Panc1 (cell line): Measurements from ENCODE around the gene QRFP. TPM values are rescaled to one million over a fixed set of nuclear protein-coding genes. Genes with fewer than 3 reads are reported as not detected.

Experiments
- ATAC-seq: fragments of 200-7000 bp; cut with Tn5 transposase; 2 replicates; pipeline ENCODE4 v1.9.1; 2020; ENCODE audit warnings: mild to moderate bottlenecking, moderate library complexity
- BruUV-seq: library from RNA; stranded (reverse); fragments of 400-500 nt; replicated peaks from 2 replicates; lab custom pipeline; 2021; lab: Mats Ljungman, UMichigan
- CTCF ChIA-PET: fragments of 300-600 bp; sonication (Branson Sonifier 250); formaldehyde crosslinking; loops from one replicate; lab custom pipeline; 2022; ENCODE audit warnings: antibody characterized with exemption; lab: Charles Lee
- POLR2A ChIA-PET: fragments of 300-600 bp; sonication (Branson Sonifier 250); formaldehyde crosslinking; loops from one replicate; lab custom pipeline; 2022; ENCODE audit warnings: antibody characterized with exemption; lab: Charles Lee
- DNase-seq: peaks from one replicate; pipeline ENCODE4 v3.0.0-alpha.2; 2010; ENCODE audit warnings: low read depth, low spot score
- H3K27ac ChIP-seq: 2 replicates; pipeline ENCODE4 v1.5.1; 2011; ENCODE audit warnings: mild to moderate bottlenecking, low read length, inconsistent platforms
- H3K27me3 ChIP-seq: fragments of 200-500 bp; sonication (Bioruptor generic); 2 replicates; pipeline ENCODE4 v1.6.0; 2014; ENCODE audit warnings: low read length, inconsistent platforms; ENCODE audit not compliant: control insufficient read depth, insufficient read depth
- H3K36me3 ChIP-seq: fragments of 200-500 bp; sonication (Bioruptor generic); 2 replicates; pipeline ENCODE4 v1.5.1; 2014; ENCODE audit warnings: inconsistent platforms, mild to moderate bottlenecking, low read length, moderate library complexity; ENCODE audit not compliant: control insufficient read depth, insufficient read depth
- H3K4me1 ChIP-seq: 2 replicates; pipeline ENCODE4 v1.5.1; 2011; ENCODE audit warnings: inconsistent platforms, mild to moderate bottlenecking, low read length, moderate library complexity; ENCODE audit not compliant: control insufficient read depth, insufficient read depth
- H3K4me3 ChIP-seq, 2 experiments: 2 replicates each; pipeline ENCODE4 v1.5.1; 2011 to 2012; ENCODE audit warnings: low read depth in 2 of 2, low read length in 2 of 2, mild to moderate bottlenecking in 2 of 2, inconsistent platforms in 1 of 2, moderate library complexity in 1 of 2
- H3K9me3 ChIP-seq: fragments of 200-500 bp; sonication (Bioruptor generic); 2 replicates; pipeline ENCODE4 v1.5.1; 2014; ENCODE audit warnings: low read depth, mild to moderate bottlenecking, inconsistent platforms, low read length, moderate library complexity; ENCODE audit not compliant: control insufficient read depth, insufficient read depth
- CTCF ChIP-seq: fragments of 450-650 bp; IDR thresholded peaks from 2 replicates; pipeline ENCODE4 v1.5.1; 2017; ENCODE audit warnings: mild to moderate bottlenecking
- POLR2AphosphoS5 ChIP-seq: IDR thresholded peaks from 2 replicates; pipeline ENCODE4 v1.6.1; 2012; ENCODE audit warnings: mild to moderate bottlenecking, low read depth, low read length, moderate library complexity
- REST ChIP-seq, 2 experiments: IDR thresholded peaks; 2 replicates each; pipeline ENCODE4 v1.6.1; 2011 to 2012; ENCODE audit warnings: low read depth in 2 of 2, control low read depth in 1 of 2, low read length in 1 of 2, mild to moderate bottlenecking in 1 of 2, moderate library complexity in 1 of 2; ENCODE audit not compliant: insufficient read depth in 1 of 2
- SIN3A ChIP-seq: IDR thresholded peaks from 2 replicates; pipeline ENCODE4 v1.6.1; 2012; ENCODE audit warnings: low read depth, mild to moderate bottlenecking, low read length, moderate library complexity, borderline replicate concordance; ENCODE audit not compliant: insufficient read depth
- TCF7L2 ChIP-seq: IDR thresholded peaks from 2 replicates; pipeline ENCODE4 v1.6.1; 2011; ENCODE audit warnings: mild to moderate bottlenecking, low read depth, low read length, inconsistent platforms
- in situ Hi-C: cut with HindIII; loops from 2 replicates; pipeline ENCODE4 v1.10.0; 2016; ENCODE audit warnings: low sequenced_read_pairs, low pct_unique_long_range_greater_than_20kb
- intact Hi-C: fragments of 100-400 bp; cut with micrococcal nuclease; formaldehyde crosslinking; loops from one replicate; pipeline ENCODE4 v1.10.0; 2022; ENCODE audit not compliant: unreplicated experiment
- total RNA-seq: library from RNA; stranded (reverse); gene quantifications from one replicate; pipeline ENCODE4 v1.2.1, GENCODE V29; 2021; ENCODE audit not compliant: unreplicated experiment

The QRFP gene
- total RNA-seq, 1 experiment from 2014 or later: not detected

- Histone ChIP-seq H3K36me3 (peaks cover 9% of the 10 kb centered on the region; the same call in 1 of the 2 replicates), H3K4me1 (no peaks in the 10 kb centered on the region), H3K27ac (no peak overlapping the region), H3K9me3 (no peaks in the 10 kb centered on the region), H3K27me3 (no peaks in the 10 kb centered on the region), H3K4me3 (no peak overlapping the region)
- ATAC-seq (no peak), DNase-seq (no peak)
- ChIA-PET CTCF (no interaction called here), POLR2A (no interaction called here)
- in situ Hi-C loops (no loop called here), intact Hi-C loops (no loop called here)
- TF ChIP-seq CTCF (no peak), TCF7L2 (no peak), REST (IDR thresholded peaks at IDR 0.05; ENCODE audit: insufficient read depth in 1 of 2, low read depth in 2 of 2, low read length in 1 of 2) (no peak), SIN3A (no peak), POLR2AphosphoS5 (no peak)
- no TSS peak for BruUV-seq
These were observed 15.9 kb downstream of the QRFP start for GRCh38 chr9:130880599-130881220.

GRCh38 chr9:130879863-130880411 lies 16.7 kb downstream of the QRFP start:
- Histone ChIP-seq H3K9me3 (no peaks in the 10 kb centered on the region), H3K4me3 (no peak overlapping the region), H3K27me3 (no peaks in the 10 kb centered on the region), H3K4me1 (no peaks in the 10 kb centered on the region), H3K36me3 (peaks cover 9% of the 10 kb centered on the region; the same call in 1 of the 2 replicates), H3K27ac (no peak overlapping the region)
- intact Hi-C loops: no loop called here
- no peak for TF ChIP-seq TCF7L2
- TF ChIP-seq SIN3A: no peak
- no peak for TF ChIP-seq POLR2AphosphoS5
- TF ChIP-seq CTCF: no peak
- TF ChIP-seq REST (IDR thresholded peaks at IDR 0.05; ENCODE audit: insufficient read depth in 1 of 2, low read depth in 2 of 2, low read length in 1 of 2): no peak
- BruUV-seq: no TSS peak
- ChIA-PET CTCF (no interaction called here), POLR2A (no interaction called here)
- DNase-seq (no peak), ATAC-seq (no peak)
- in situ Hi-C loops: no loop called here
